GM18498 (cell line): ENCODE data around the gene PEAK3.

Experiments
- ATAC-seq: cut with Tn5 transposase; IDR thresholded peaks from one replicate; pipeline ENCODE4 v1.9.1; 2021; ENCODE audit warnings: mild to moderate bottlenecking, moderate library complexity; ENCODE audit not compliant: unreplicated experiment

The PEAK3 gene

GRCh38 chr19:2239173-2239572, 42.8 kb downstream of the PEAK3 start:
- ATAC-seq = no peak

GRCh38 chr19:2237869-2238153, 44.2 kb downstream of the PEAK3 start:
- no peak for ATAC-seq

GRCh38 chr19:2237051-2237868, 44.7 kb downstream of the PEAK3 start:
- ATAC-seq = no peak

- ATAC-seq = peak; percentile 72
Measured at GRCh38 chr19:2236314-2237050, 45.5 kb downstream of the PEAK3 start, which contains the start of the genes PLEKHJ1 and SF3A2. Gene PLEKHJ1, minus strand, starts transcription at chr19:2236329. Its CDS starts 81 bp downstream, at chr19:2236248. Gene SF3A2, plus strand, starts transcription at chr19:2236824. Its CDS starts 6,595 bp downstream, at chr19:2243419.

- ATAC-seq = no peak
Measured at GRCh38 chr19:2236064-2236313, 46.0 kb downstream of the PEAK3 start.

GRCh38 chr19:2235381-2236063, 46.5 kb downstream of the PEAK3 start:
- peak; percentile 11 for ATAC-seq

GRCh38 chr19:2234996-2235380, 47.0 kb downstream of the PEAK3 start:
- ATAC-seq = no peak

- ATAC-seq = no peak
Measured at GRCh38 chr19:2233601-2234280, 48.2 kb downstream of the PEAK3 start.

- ATAC-seq = no peak
Measured at GRCh38 chr19:2232286-2233151, 49.5 kb downstream of the PEAK3 start.

- ATAC-seq = no peak
Measured at GRCh38 chr19:2231621-2232221, 50.3 kb downstream of the PEAK3 start.

GRCh38 chr19:2230807-2231533, 51.0 kb downstream of the PEAK3 start:
- no peak for ATAC-seq

- no peak for ATAC-seq
Measured at GRCh38 chr19:2230033-2230531, 51.9 kb downstream of the PEAK3 start.

- no peak for ATAC-seq
Measured at GRCh38 chr19:2229103-2230032, 52.6 kb downstream of the PEAK3 start.

GRCh38 chr19:2228157-2229030, 53.6 kb downstream of the PEAK3 start:
- no peak for ATAC-seq

GRCh38 chr19:2227415-2228156, 54.4 kb downstream of the PEAK3 start:
- ATAC-seq = no peak

- ATAC-seq = no peak
Measured at GRCh38 chr19:2226840-2227360, 55.1 kb downstream of the PEAK3 start.
